ENCODE data around the gene FCN1. TPM values are rescaled to one million over a fixed set of nuclear protein-coding genes. Genes with fewer than 3 reads are reported as not detected.

FCN1 gene
- total and polyA plus RNA-seq, 2 donors (not counting 1 experiment from before 2014, with no cell fraction given): not detected

- no peak for TF ChIP-seq EZH2 (IDR thresholded peaks at IDR 0.05; ENCODE audit: low read length, missing control alignments)
- TF ChIP-seq CTCF (conservative IDR thresholded peaks at IDR 0.05 in 1 of 2, IDR thresholded peaks at IDR 0.05 in 1 of 2; ENCODE audit: low read depth in 1 of 2, low read length in 2 of 2): no peak
- Histone ChIP-seq H3K27me3 (ENCODE audit: control insufficient read depth, insufficient read depth, low read length) (no peaks in the 10 kb centered on the region), H3K9ac (ENCODE audit: insufficient read depth, low read length) (no peak overlapping the region), H3K4me1 (ENCODE audit: control insufficient read depth, extremely low read depth, insufficient read depth, low read length) (no peaks in the 10 kb centered on the region), H4K20me1 (ENCODE audit: control insufficient read depth, extremely low read depth, insufficient read depth, low read length) (no peaks in the 10 kb centered on the region), H3K4me2 (ENCODE audit: extremely low read depth, insufficient read depth, low read length) (no peak overlapping the region), H3K4me3 (replicated peaks in 1 of 4; ENCODE audit: control extremely low read depth in 1 of 4, insufficient read depth in 1 of 4, low read depth in 3 of 4, low read length in 4 of 4) (no peak overlapping the region), H3K36me3 (ENCODE audit: control insufficient read depth, insufficient read depth, low read length) (no peaks in the 10 kb centered on the region), H3K27ac (ENCODE audit: insufficient read depth, low read length) (no peak overlapping the region), H2AFZ (ENCODE audit: low read length) (no peak overlapping the region), H3K9me3 (ENCODE audit: control insufficient read depth, insufficient read depth, low read depth, low read length) (no peaks in the 10 kb centered on the region), H3K79me2 (ENCODE audit: control insufficient read depth, insufficient read depth, low read length) (no peaks in the 10 kb centered on the region)
- DNase-seq (ENCODE audit: low read depth in 2 of 2): no peak
These were observed 28.0 kb upstream of the FCN1 start for GRCh38 chr9:134945509-134946275.

- H3K36me3 ChIP-seq (ENCODE audit: control insufficient read depth, insufficient read depth, low read length): no peaks in the 10 kb centered on the region
- H4K20me1 ChIP-seq (ENCODE audit: control insufficient read depth, extremely low read depth, insufficient read depth, low read length): no peaks in the 10 kb centered on the region
- H3K4me3 ChIP-seq (replicated peaks in 1 of 4; ENCODE audit: control extremely low read depth in 1 of 4, insufficient read depth in 1 of 4, low read depth in 3 of 4, low read length in 4 of 4): no peak overlapping the region
- H3K9ac ChIP-seq (ENCODE audit: insufficient read depth, low read length): no peak overlapping the region
- H2AFZ ChIP-seq (ENCODE audit: low read length): no peak overlapping the region
- no peaks in the 10 kb centered on the region for H3K79me2 ChIP-seq (ENCODE audit: control insufficient read depth, insufficient read depth, low read length)
- no peak overlapping the region for H3K27ac ChIP-seq (ENCODE audit: insufficient read depth, low read length)
- no peak overlapping the region for H3K4me2 ChIP-seq (ENCODE audit: extremely low read depth, insufficient read depth, low read length)
- TF ChIP-seq CTCF (conservative IDR thresholded peaks at IDR 0.05 in 1 of 2, IDR thresholded peaks at IDR 0.05 in 1 of 2; ENCODE audit: low read depth in 1 of 2, low read length in 2 of 2): no peak
- no peak for TF ChIP-seq EZH2 (IDR thresholded peaks at IDR 0.05; ENCODE audit: low read length, missing control alignments)
- no peaks in the 10 kb centered on the region for H3K4me1 ChIP-seq (ENCODE audit: control insufficient read depth, extremely low read depth, insufficient read depth, low read length)
- DNase-seq (ENCODE audit: low read depth in 2 of 2): no peak
- no peaks in the 10 kb centered on the region for H3K27me3 ChIP-seq (ENCODE audit: control insufficient read depth, insufficient read depth, low read length)
- H3K9me3 ChIP-seq (ENCODE audit: control insufficient read depth, insufficient read depth, low read depth, low read length): no peaks in the 10 kb centered on the region
These were observed 27.2 kb upstream of the FCN1 start for GRCh38 chr9:134944916-134945315.

- Histone ChIP-seq H3K4me2 (ENCODE audit: extremely low read depth, insufficient read depth, low read length) (no peak overlapping the region), H3K4me1 (ENCODE audit: control insufficient read depth, extremely low read depth, insufficient read depth, low read length) (no peaks in the 10 kb centered on the region), H3K27me3 (ENCODE audit: control insufficient read depth, insufficient read depth, low read length) (no peaks in the 10 kb centered on the region), H2AFZ (ENCODE audit: low read length) (no peak overlapping the region), H3K36me3 (ENCODE audit: control insufficient read depth, insufficient read depth, low read length) (no peaks in the 10 kb centered on the region), H3K9ac (ENCODE audit: insufficient read depth, low read length) (no peak overlapping the region), H3K9me3 (ENCODE audit: control insufficient read depth, insufficient read depth, low read depth, low read length) (no peaks in the 10 kb centered on the region), H3K27ac (ENCODE audit: insufficient read depth, low read length) (no peak overlapping the region), H3K4me3 (replicated peaks in 1 of 4; ENCODE audit: control extremely low read depth in 1 of 4, insufficient read depth in 1 of 4, low read depth in 3 of 4, low read length in 4 of 4) (no peak overlapping the region), H4K20me1 (ENCODE audit: control insufficient read depth, extremely low read depth, insufficient read depth, low read length) (no peaks in the 10 kb centered on the region), H3K79me2 (ENCODE audit: control insufficient read depth, insufficient read depth, low read length) (no peaks in the 10 kb centered on the region)
- no peak for TF ChIP-seq EZH2 (IDR thresholded peaks at IDR 0.05; ENCODE audit: low read length, missing control alignments)
- no peak for TF ChIP-seq CTCF (conservative IDR thresholded peaks at IDR 0.05 in 1 of 2, IDR thresholded peaks at IDR 0.05 in 1 of 2; ENCODE audit: low read depth in 1 of 2, low read length in 2 of 2)
- DNase-seq (ENCODE audit: low read depth in 2 of 2): peak in 1 of 2 donors; percentile 14
These were observed 26.7 kb upstream of the FCN1 start for GRCh38 chr9:134944351-134944802.

All from fibroblast of lung (primary cell).